Panc1 (cell line): ENCODE measurements around the gene GPR55. TPM values are rescaled to one million over a fixed set of nuclear protein-coding genes. Genes with fewer than 3 reads are reported as not detected.

ENCODE experiments used
- ATAC-seq: fragments of 200-7000 bp; cut with Tn5 transposase; 2 replicates; pipeline ENCODE4 v1.9.1; 2020; ENCODE audit warnings: mild to moderate bottlenecking, moderate library complexity
- BruUV-seq: library from RNA; stranded (reverse); fragments of 400-500 nt; replicated peaks from 2 replicates; lab custom pipeline; 2021; lab: Mats Ljungman, UMichigan
- CTCF ChIA-PET: fragments of 300-600 bp; sonication (Branson Sonifier 250); formaldehyde crosslinking; loops from one replicate; lab custom pipeline; 2022; ENCODE audit warnings: antibody characterized with exemption; lab: Charles Lee
- POLR2A ChIA-PET: fragments of 300-600 bp; sonication (Branson Sonifier 250); formaldehyde crosslinking; loops from one replicate; lab custom pipeline; 2022; ENCODE audit warnings: antibody characterized with exemption; lab: Charles Lee
- DNase-seq: peaks from one replicate; pipeline ENCODE4 v3.0.0-alpha.2; 2010; ENCODE audit warnings: low read depth, low spot score
- H3K27ac ChIP-seq: 2 replicates; pipeline ENCODE4 v1.5.1; 2011; ENCODE audit warnings: mild to moderate bottlenecking, low read length, inconsistent platforms
- H3K27me3 ChIP-seq: fragments of 200-500 bp; sonication (Bioruptor generic); 2 replicates; pipeline ENCODE4 v1.6.0; 2014; ENCODE audit warnings: low read length, inconsistent platforms; ENCODE audit not compliant: control insufficient read depth, insufficient read depth
- H3K36me3 ChIP-seq: fragments of 200-500 bp; sonication (Bioruptor generic); 2 replicates; pipeline ENCODE4 v1.5.1; 2014; ENCODE audit warnings: inconsistent platforms, mild to moderate bottlenecking, low read length, moderate library complexity; ENCODE audit not compliant: control insufficient read depth, insufficient read depth
- H3K4me1 ChIP-seq: 2 replicates; pipeline ENCODE4 v1.5.1; 2011; ENCODE audit warnings: inconsistent platforms, mild to moderate bottlenecking, low read length, moderate library complexity; ENCODE audit not compliant: control insufficient read depth, insufficient read depth
- H3K4me3 ChIP-seq, 2 experiments: 2 replicates each; pipeline ENCODE4 v1.5.1; 2011 to 2012; ENCODE audit warnings: low read depth in 2 of 2, low read length in 2 of 2, mild to moderate bottlenecking in 2 of 2, inconsistent platforms in 1 of 2, moderate library complexity in 1 of 2
- H3K9me3 ChIP-seq: fragments of 200-500 bp; sonication (Bioruptor generic); 2 replicates; pipeline ENCODE4 v1.5.1; 2014; ENCODE audit warnings: low read depth, mild to moderate bottlenecking, inconsistent platforms, low read length, moderate library complexity; ENCODE audit not compliant: control insufficient read depth, insufficient read depth
- POLR2AphosphoS5 ChIP-seq: IDR thresholded peaks from 2 replicates; pipeline ENCODE4 v1.6.1; 2012; ENCODE audit warnings: mild to moderate bottlenecking, low read depth, low read length, moderate library complexity
- REST ChIP-seq, 2 experiments: IDR thresholded peaks; 2 replicates each; pipeline ENCODE4 v1.6.1; 2011 to 2012; ENCODE audit warnings: low read depth in 2 of 2, control low read depth in 1 of 2, low read length in 1 of 2, mild to moderate bottlenecking in 1 of 2, moderate library complexity in 1 of 2; ENCODE audit not compliant: insufficient read depth in 1 of 2
- SIN3A ChIP-seq: IDR thresholded peaks from 2 replicates; pipeline ENCODE4 v1.6.1; 2012; ENCODE audit warnings: low read depth, mild to moderate bottlenecking, low read length, moderate library complexity, borderline replicate concordance; ENCODE audit not compliant: insufficient read depth
- TCF7L2 ChIP-seq: IDR thresholded peaks from 2 replicates; pipeline ENCODE4 v1.6.1; 2011; ENCODE audit warnings: mild to moderate bottlenecking, low read depth, low read length, inconsistent platforms
- in situ Hi-C: cut with HindIII; loops from 2 replicates; pipeline ENCODE4 v1.10.0; 2016; ENCODE audit warnings: low sequenced_read_pairs, low pct_unique_long_range_greater_than_20kb
- intact Hi-C: fragments of 100-400 bp; cut with micrococcal nuclease; formaldehyde crosslinking; loops from one replicate; pipeline ENCODE4 v1.10.0; 2022; ENCODE audit not compliant: unreplicated experiment
- total RNA-seq: library from RNA; stranded (reverse); gene quantifications from one replicate; pipeline ENCODE4 v1.2.1, GENCODE V29; 2021; ENCODE audit not compliant: unreplicated experiment
- TF ChIP-seq, protein P1 (sequence below): fragments of 450-650 bp; IDR thresholded peaks from 2 replicates; pipeline ENCODE4 v1.5.1; 2017; ENCODE audit warnings: mild to moderate bottlenecking

GPR55 gene
- total RNA-seq, 1 experiment from 2014 or later, result 0.08 TPM

DNA sequence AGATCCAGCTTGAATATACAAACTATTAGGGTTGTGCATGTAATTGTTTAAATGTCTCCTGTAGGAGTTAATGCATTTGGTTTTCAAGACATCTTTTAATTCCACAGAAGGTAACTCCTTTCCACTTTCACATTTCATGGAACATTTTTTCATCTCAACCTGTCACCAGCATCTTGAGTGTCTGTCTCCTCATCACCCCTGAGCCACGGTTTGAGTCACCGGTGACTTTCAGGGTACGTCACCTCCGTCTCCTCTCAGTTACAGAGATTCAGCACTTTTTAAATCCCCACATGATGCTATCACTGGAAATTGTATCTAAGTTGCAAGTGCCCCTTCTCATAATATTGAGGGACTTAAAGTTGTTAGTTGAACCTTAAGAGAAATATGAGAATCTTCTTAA lies 25.3 kb downstream of the GPR55 start:
- CTCF ChIA-PET, result no interaction called here

GRCh38 chr2:230899287-230899686 lies 25.8 kb downstream of the GPR55 start:
- BruUV-seq, result no TSS peak

More for the DNA sequence above, 25.3 kb downstream of the GPR55 start:
- Histone ChIP-seq H3K36me3 (no peaks in the 10 kb centered on the region), H3K4me1 (no peaks in the 10 kb centered on the region), H3K9me3 (no peaks in the 10 kb centered on the region), H3K27me3 (no peaks in the 10 kb centered on the region), H3K27ac (no peak overlapping the region), H3K4me3 (no peak overlapping the region)
- ATAC-seq, result no peak
- TF ChIP-seq, protein P1, sequence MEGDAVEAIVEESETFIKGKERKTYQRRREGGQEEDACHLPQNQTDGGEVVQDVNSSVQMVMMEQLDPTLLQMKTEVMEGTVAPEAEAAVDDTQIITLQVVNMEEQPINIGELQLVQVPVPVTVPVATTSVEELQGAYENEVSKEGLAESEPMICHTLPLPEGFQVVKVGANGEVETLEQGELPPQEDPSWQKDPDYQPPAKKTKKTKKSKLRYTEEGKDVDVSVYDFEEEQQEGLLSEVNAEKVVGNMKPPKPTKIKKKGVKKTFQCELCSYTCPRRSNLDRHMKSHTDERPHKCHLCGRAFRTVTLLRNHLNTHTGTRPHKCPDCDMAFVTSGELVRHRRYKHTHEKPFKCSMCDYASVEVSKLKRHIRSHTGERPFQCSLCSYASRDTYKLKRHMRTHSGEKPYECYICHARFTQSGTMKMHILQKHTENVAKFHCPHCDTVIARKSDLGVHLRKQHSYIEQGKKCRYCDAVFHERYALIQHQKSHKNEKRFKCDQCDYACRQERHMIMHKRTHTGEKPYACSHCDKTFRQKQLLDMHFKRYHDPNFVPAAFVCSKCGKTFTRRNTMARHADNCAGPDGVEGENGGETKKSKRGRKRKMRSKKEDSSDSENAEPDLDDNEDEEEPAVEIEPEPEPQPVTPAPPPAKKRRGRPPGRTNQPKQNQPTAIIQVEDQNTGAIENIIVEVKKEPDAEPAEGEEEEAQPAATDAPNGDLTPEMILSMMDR, result no peak
- TF ChIP-seq POLR2AphosphoS5 (no peak), REST (IDR thresholded peaks at IDR 0.05; ENCODE audit: insufficient read depth in 1 of 2, low read depth in 2 of 2, low read length in 1 of 2) (no peak), SIN3A (no peak)
- DNase-seq, result no peak
- POLR2A ChIA-PET, result no interaction called here
- in situ Hi-C loops, result no loop called here
- BruUV-seq, result no TSS peak
- intact Hi-C loops, result loop anchor here (10.0 kb wide), 1 partner anchor 75 kb away; no protein-coding TSS in a partner anchor

More at GRCh38 chr2:230899287-230899686, 25.8 kb downstream of the GPR55 start:
- no peaks in the 10 kb centered on the region for H3K36me3 ChIP-seq
- no peak for DNase-seq
- intact Hi-C loops (no loop called here), in situ Hi-C loops (no loop called here)
- no peak for ATAC-seq
- H3K4me1 ChIP-seq, result no peaks in the 10 kb centered on the region
- POLR2A ChIA-PET, result no interaction called here
- CTCF ChIA-PET, result no interaction called here
- TF ChIP-seq SIN3A (no peak), REST (IDR thresholded peaks at IDR 0.05; ENCODE audit: insufficient read depth in 1 of 2, low read depth in 2 of 2, low read length in 1 of 2) (no peak), TCF7L2 (no peak), POLR2AphosphoS5 (no peak)
- TF ChIP-seq, protein P1, result no peak
- no peak overlapping the region for H3K27ac ChIP-seq
- no peak overlapping the region for H3K4me3 ChIP-seq
- H3K9me3 ChIP-seq, result no peaks in the 10 kb centered on the region
- H3K27me3 ChIP-seq, result no peaks in the 10 kb centered on the region
